ENCODE measurements around the gene EID2. TPM values are rescaled to one million over a fixed set of nuclear protein-coding genes. Genes with fewer than 3 reads are reported as not detected.

The EID2 gene
- 8.5 and 9.8 TPM in 2 replicates for total RNA-seq

DNA sequence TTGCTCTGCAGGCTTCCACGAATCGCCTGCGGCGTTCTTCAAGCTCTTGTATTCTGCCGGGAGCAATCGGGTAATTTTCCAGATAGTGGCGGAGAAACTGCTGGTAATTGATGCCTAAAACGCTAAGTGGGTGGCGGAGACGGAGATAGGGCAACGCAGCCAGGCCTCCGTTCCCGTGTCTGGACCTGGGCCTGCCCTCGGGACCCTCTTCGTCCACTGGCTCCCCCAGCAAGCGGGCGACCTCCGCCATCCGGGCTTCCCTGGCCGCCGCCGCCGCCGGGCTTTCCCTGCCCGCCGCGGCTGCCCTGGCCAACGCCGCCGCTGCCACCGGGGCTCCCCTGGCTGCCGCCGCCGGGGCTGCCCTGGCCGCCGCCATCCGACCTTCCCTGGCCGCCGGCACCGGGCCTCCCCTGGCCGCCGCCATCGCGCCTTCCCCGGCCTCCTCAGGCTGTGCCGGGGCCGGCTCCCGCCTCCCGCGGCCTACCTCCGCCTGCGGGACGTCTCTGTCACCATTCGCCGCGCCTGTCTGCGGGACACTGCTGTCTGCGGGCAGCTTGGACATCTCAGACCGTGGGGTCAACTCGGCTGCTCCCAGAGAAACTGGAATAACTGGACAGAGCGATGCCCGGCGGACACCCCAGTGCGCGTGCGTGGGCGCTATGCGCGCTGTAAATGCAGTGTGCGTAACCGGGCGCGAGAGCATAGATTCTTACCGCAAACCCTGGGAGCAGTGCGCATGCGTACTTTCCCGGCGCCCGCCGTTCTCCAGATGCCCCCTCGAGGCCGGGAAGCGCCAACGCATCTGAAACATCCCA, at the start of gene EID2:
Gene EID2 (minus strand): TSS at position 644 of the 815 bp plus-strand sequence. CDS start 82 bp downstream, at position 562.

GRCh38 chr19:39532233-39533002, 7.5 kb downstream of the EID2 start, which contains the start of gene EID2B:
TSS of gene EID2B (minus strand) at chr19:39532852. CDS start at chr19:39532802, 50 bp downstream.

GRCh38 chr19:39514840-39515550, 25.0 kb downstream of the EID2 start, which contains the start of gene SELENOV:
TSS of gene SELENOV (plus strand) at chr19:39515139. CDS start at chr19:39515213, 74 bp downstream.

GRCh38 chr19:39498798-39499642, 40.9 kb downstream of the EID2 start, which contains the start of gene DLL3:
TSS of gene DLL3 (plus strand) at chr19:39498947. CDS start at chr19:39498975, 28 bp downstream.

Small RNA genes lying within 50 kb of the gene (small RNA-seq; reads per million reads assigned to genes)
- not detected for gene RPS29P24

Other genes starting within 250 kb of the EID2 start
- gene IFNL1, start 243.8 kb downstream of the EID2 start, total RNA-seq, result not detected in 2 replicates
- gene LRFN1, start 219.3 kb downstream of the EID2 start, total RNA-seq, result 0.11 and 0.13 TPM in 2 replicates
- gene GMFG, start 204.1 kb downstream of the EID2 start, total RNA-seq, result not detected in 2 replicates
- 47.0 and 52.7 TPM in 2 replicates for gene SAMD4B, start 197.7 kb downstream of the EID2 start, total RNA-seq
- 30.4 and 38.5 TPM in 2 replicates for gene PAF1, start 149.1 kb downstream of the EID2 start, total RNA-seq
- 25.6 and 28.4 TPM in 2 replicates for gene MED29, start 148.8 kb downstream of the EID2 start, total RNA-seq
- gene ZFP36, start 133.3 kb downstream of the EID2 start, total RNA-seq, result 14.2 and 24.2 TPM in 2 replicates
- gene PLEKHG2, start 127.5 kb downstream of the EID2 start, total RNA-seq, result 8.8 and 11.6 TPM in 2 replicates
- gene RPS16, start 104.2 kb downstream of the EID2 start, total RNA-seq, result 92.2 and 134 TPM in 2 replicates
- 74.3 and 98.4 TPM in 2 replicates for gene SUPT5H, start 94.6 kb downstream of the EID2 start, total RNA-seq
- gene TIMM50, start 59.3 kb downstream of the EID2 start, total RNA-seq, result 39.0 and 39.7 TPM in 2 replicates
- gene DLL3, start 41.2 kb downstream of the EID2 start, total RNA-seq, result 0.11 and 0.13 TPM in 2 replicates
- not detected in 2 replicates for gene SELENOV, start 25.0 kb downstream of the EID2 start, total RNA-seq
- gene EID2B, start 7.3 kb downstream of the EID2 start, total RNA-seq, result 2.8 and 3.3 TPM in 2 replicates
- not detected in 2 replicates for gene LGALS13, start 62.4 kb upstream of the EID2 start, total RNA-seq
- gene LGALS16, start 115.8 kb upstream of the EID2 start, total RNA-seq, result not detected in 2 replicates
- not detected in 2 replicates for gene LGALS14, start 164.3 kb upstream of the EID2 start, total RNA-seq
- gene CLC, start 197.9 kb upstream of the EID2 start, total RNA-seq, result not detected in 2 replicates
- not detected in 2 replicates for gene LEUTX, start 238.7 kb upstream of the EID2 start, total RNA-seq

All from articular chondrocyte of knee joint (primary cell).